SK-N-SH (cell line): ENCODE data around the gene SLPI. TPM values are rescaled to one million over a fixed set of nuclear protein-coding genes. Genes with fewer than 3 reads are reported as not detected.

Source experiments
- CTCF ChIA-PET: fragments of 300-600, 350-600 bp; formaldehyde crosslinking; extraction: SDS; loops from one replicate; lab custom pipeline; 2021; lab: Yijun Ruan, JAX
- POLR2A ChIA-PET: fragments of 350-600 bp; sonication (Branson Sonifier 250); formaldehyde crosslinking; extraction: SDS; loops from one replicate; lab custom pipeline; 2020; ENCODE audit warnings: antibody characterized with exemption, inconsistent platforms; lab: Yijun Ruan, JAX
- DNase-seq: peaks from one replicate; pipeline ENCODE4 v3.0.0; 2012
- H2AFZ ChIP-seq: fragments of 200-600 bp; sonication (generic); 2 replicates; pipeline ENCODE4 v1.8.1; 2016; ENCODE audit warnings: antibody characterized with exemption, mild to moderate bottlenecking, low read depth
- H3F3A ChIP-seq: fragments of 200-600 bp; sonication (generic); replicated peaks from 2 replicates; pipeline ENCODE3; 2016; ENCODE audit warnings: antibody characterized with exemption, mild to moderate bottlenecking; ENCODE audit not compliant: insufficient read depth
- H3K27ac ChIP-seq, 2 experiments: fragments of 200-500 bp in 1 of 2; fragments of 200-600 bp in 1 of 2; sonication (Bioruptor generic) in 1 of 2; sonication (generic), shearing (Covaris generic) in 1 of 2; 2 replicates each; pipeline versions ENCODE4 v1.5.1 to v1.6.1; 2014 to 2016; ENCODE audit warnings: low read depth in 2 of 2, inconsistent platforms in 1 of 2, low read length in 1 of 2, mild to moderate bottlenecking in 1 of 2, mixed read lengths in 1 of 2
- H3K27me3 ChIP-seq: fragments of 200-600 bp; sonication (generic), shearing (Covaris generic); 2 replicates; pipeline ENCODE4 v1.6.1; 2016; ENCODE audit warnings: mixed run types; ENCODE audit not compliant: insufficient read depth
- H3K36me3 ChIP-seq, 2 experiments: fragments of 200-500 bp in 1 of 2; fragments of 200-600 bp in 1 of 2; sonication (Bioruptor generic) in 1 of 2; sonication (generic) in 1 of 2; replicated peaks in 1 of 2; 2 replicates each; pipeline versions ENCODE3 to v1.5.1; 2014 to 2016; ENCODE audit warnings: low read length in 1 of 2, mild to moderate bottlenecking in 1 of 2; ENCODE audit not compliant: insufficient read depth in 2 of 2, control insufficient read depth in 1 of 2
- H3K4me1 ChIP-seq, 2 experiments: fragments of 200-500 bp in 1 of 2; fragments of 200-600 bp in 1 of 2; sonication (Bioruptor generic) in 1 of 2; sonication (generic), shearing (Covaris generic) in 1 of 2; 2 replicates each; pipeline versions ENCODE4 v1.5.1 to v1.6.1; 2014 to 2016; ENCODE audit warnings: low read depth in 1 of 2, low read length in 1 of 2, mixed run types in 1 of 2; ENCODE audit not compliant: insufficient read depth in 2 of 2, control insufficient read depth in 1 of 2
- H3K4me2 ChIP-seq: fragments of 200-600 bp; sonication (generic), shearing (Covaris generic); 2 replicates; pipeline ENCODE4 v1.6.1; 2017; ENCODE audit warnings: mixed run types
- H3K4me3 ChIP-seq, 2 experiments: fragments of 200-500 bp in 1 of 2; fragments of 200-600 bp in 1 of 2; sonication (Bioruptor generic) in 1 of 2; sonication (generic), shearing (Covaris generic) in 1 of 2; 2 replicates each; pipeline versions ENCODE4 v1.5.1 to v1.8.1; 2014 to 2016; ENCODE audit warnings: low read depth in 2 of 2, inconsistent platforms in 1 of 2, low read length in 1 of 2, mild to moderate bottlenecking in 1 of 2, mixed read lengths in 1 of 2, moderate library complexity in 1 of 2
- H3K79me2 ChIP-seq: fragments of 200-600 bp; sonication (generic); 2 replicates; pipeline ENCODE4 v1.8.1; 2017; ENCODE audit warnings: mild to moderate bottlenecking; ENCODE audit not compliant: insufficient read depth
- H3K9ac ChIP-seq: fragments of 200-600 bp; sonication (generic); 2 replicates; pipeline ENCODE4 v1.6.1; 2017; ENCODE audit warnings: mixed run types
- H3K9me2 ChIP-seq: fragments of 200-600 bp; sonication (generic); 2 replicates; pipeline ENCODE4 v1.6.1; 2017; ENCODE audit warnings: mixed run types
- H3K9me3 ChIP-seq: fragments of 200-600 bp; sonication (generic); 2 replicates; pipeline ENCODE4 v1.6.1; 2017; ENCODE audit warnings: mixed run types, mild to moderate bottlenecking, moderate library complexity
- H4K20me1 ChIP-seq: fragments of 200-600 bp; sonication (generic); 2 replicates; pipeline ENCODE4 v1.6.1; 2017; ENCODE audit warnings: mild to moderate bottlenecking, mixed run types; ENCODE audit not compliant: insufficient read depth
- CHD2 ChIP-seq: fragments of 150-350 bp; IDR thresholded peaks from 2 replicates; pipeline ENCODE4 v1.6.1; 2018; ENCODE audit warnings: low read length; ENCODE audit not compliant: partially characterized antibody
- EZH2phosphoT487 ChIP-seq: fragments of 200-600 bp; sonication (generic); IDR thresholded peaks from 2 replicates; pipeline ENCODE4 v1.6.1; 2017; ENCODE audit warnings: low read depth, mixed run types, mild to moderate bottlenecking, antibody characterized with exemption, moderate library complexity, borderline replicate concordance
- FOSL2 ChIP-seq: IDR thresholded peaks from 2 replicates; pipeline ENCODE4 v1.4.0; 2012; ENCODE audit warnings: low read depth, mild to moderate bottlenecking, moderate library complexity, borderline replicate concordance
- NFIC ChIP-seq: IDR thresholded peaks from 2 replicates; pipeline ENCODE4 v1.4.0; 2012; ENCODE audit warnings: borderline replicate concordance
- PBX3 ChIP-seq: IDR thresholded peaks from 2 replicates; pipeline ENCODE4; 2012
- RCOR1 ChIP-seq: fragments of 150-350 bp; IDR thresholded peaks from 2 replicates; pipeline ENCODE4 v1.6.1; 2017; ENCODE audit warnings: antibody characterized with exemption, low read length
- RFX5 ChIP-seq: IDR thresholded peaks from 2 replicates; pipeline ENCODE4 v1.6.1; 2012; ENCODE audit warnings: mild to moderate bottlenecking, improper control_type of control experiment, low read length
- RXRA ChIP-seq: IDR thresholded peaks from 2 replicates; pipeline ENCODE4 v1.4.0; 2012; ENCODE audit warnings: low read depth, mild to moderate bottlenecking, borderline replicate concordance
- TCF12 ChIP-seq: IDR thresholded peaks from 2 replicates; pipeline ENCODE4 v1.4.0; 2012
- TEAD4 ChIP-seq: IDR thresholded peaks from 2 replicates; pipeline ENCODE4 v1.4.0; 2012; ENCODE audit warnings: mild to moderate bottlenecking, borderline replicate concordance; ENCODE audit not compliant: insufficient read depth
- WGBS: methylation state at CpG from one replicate; pipeline ENCODE4 v1.1.6; 2017; ENCODE audit warnings: low lambda C conversion rate; 5-methylcytosine and 5-hydroxymethylcytosine counted together
- polyA plus RNA-seq, 3 experiments: library from polyadenylated mRNA; depleted of rRNA; stranded (reverse); fragments of >200 nt; gene quantifications; 2 replicates each; pipeline ENCODE4 v1.2.3, GENCODE V29; 2012
- TF ChIP-seq, protein P1 (sequence below): IDR thresholded peaks from 2 replicates; pipeline ENCODE4 v1.6.1; 2012; ENCODE audit warnings: mild to moderate bottlenecking, low read depth, low read length, moderate library complexity
- TF ChIP-seq, protein P2 (sequence below): IDR thresholded peaks from 2 replicates; pipeline ENCODE4 v1.4.0; 2012; ENCODE audit warnings: low read depth, borderline replicate concordance

SLPI gene
- polyA plus RNA-seq, 1 of the 3 experiments (the other 2 are of a cell fraction), result not detected

DNA sequence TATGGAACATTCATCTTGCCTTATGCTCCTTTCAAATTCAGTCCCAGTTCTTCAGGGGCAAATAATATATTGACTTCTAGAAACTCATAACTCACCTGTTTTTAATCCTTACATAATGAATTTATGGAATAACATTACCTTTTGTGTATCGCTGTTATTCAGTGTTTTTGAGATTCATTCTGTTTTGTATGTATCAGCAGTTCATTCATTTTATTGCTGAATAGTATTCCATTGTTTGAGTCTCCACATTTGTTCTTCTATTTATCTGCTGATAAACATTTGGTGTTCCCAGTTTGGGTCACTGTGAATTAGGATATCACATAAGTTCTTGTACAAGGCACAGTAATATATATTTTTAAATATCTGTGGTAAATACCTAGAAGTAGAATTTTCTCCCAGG, 28.1 kb downstream of the SLPI start (continued):
- TF ChIP-seq TEAD4 (no peak), RCOR1 (no peak), CHD2 (no peak)
- TF ChIP-seq, protein P1, sequence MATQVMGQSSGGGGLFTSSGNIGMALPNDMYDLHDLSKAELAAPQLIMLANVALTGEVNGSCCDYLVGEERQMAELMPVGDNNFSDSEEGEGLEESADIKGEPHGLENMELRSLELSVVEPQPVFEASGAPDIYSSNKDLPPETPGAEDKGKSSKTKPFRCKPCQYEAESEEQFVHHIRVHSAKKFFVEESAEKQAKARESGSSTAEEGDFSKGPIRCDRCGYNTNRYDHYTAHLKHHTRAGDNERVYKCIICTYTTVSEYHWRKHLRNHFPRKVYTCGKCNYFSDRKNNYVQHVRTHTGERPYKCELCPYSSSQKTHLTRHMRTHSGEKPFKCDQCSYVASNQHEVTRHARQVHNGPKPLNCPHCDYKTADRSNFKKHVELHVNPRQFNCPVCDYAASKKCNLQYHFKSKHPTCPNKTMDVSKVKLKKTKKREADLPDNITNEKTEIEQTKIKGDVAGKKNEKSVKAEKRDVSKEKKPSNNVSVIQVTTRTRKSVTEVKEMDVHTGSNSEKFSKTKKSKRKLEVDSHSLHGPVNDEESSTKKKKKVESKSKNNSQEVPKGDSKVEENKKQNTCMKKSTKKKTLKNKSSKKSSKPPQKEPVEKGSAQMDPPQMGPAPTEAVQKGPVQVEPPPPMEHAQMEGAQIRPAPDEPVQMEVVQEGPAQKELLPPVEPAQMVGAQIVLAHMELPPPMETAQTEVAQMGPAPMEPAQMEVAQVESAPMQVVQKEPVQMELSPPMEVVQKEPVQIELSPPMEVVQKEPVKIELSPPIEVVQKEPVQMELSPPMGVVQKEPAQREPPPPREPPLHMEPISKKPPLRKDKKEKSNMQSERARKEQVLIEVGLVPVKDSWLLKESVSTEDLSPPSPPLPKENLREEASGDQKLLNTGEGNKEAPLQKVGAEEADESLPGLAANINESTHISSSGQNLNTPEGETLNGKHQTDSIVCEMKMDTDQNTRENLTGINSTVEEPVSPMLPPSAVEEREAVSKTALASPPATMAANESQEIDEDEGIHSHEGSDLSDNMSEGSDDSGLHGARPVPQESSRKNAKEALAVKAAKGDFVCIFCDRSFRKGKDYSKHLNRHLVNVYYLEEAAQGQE, result no peak

- DNase-seq, result no peak
- Histone ChIP-seq H3K4me3 (no peak overlapping the region), H3K27me3 (peaks cover 12% of the 10 kb centered on the region; the same call in 1 of the 2 replicates), H3K4me1 (no peaks in the 10 kb centered on the region), H3F3A (no peaks in the 10 kb centered on the region), H3K9ac (no peak overlapping the region), H2AFZ (no peak overlapping the region), H3K27ac (no peak overlapping the region), H3K36me3 (no peaks in the 10 kb centered on the region), H3K79me2 (no peaks in the 10 kb centered on the region), H3K9me3 (no peaks in the 10 kb centered on the region), H4K20me1 (no peaks in the 10 kb centered on the region), H3K9me2 (no peaks in the 10 kb centered on the region), H3K4me2 (no peak overlapping the region)
- CTCF ChIA-PET, result no interaction called here
- no peak for TF ChIP-seq EZH2phosphoT487
- no peak for TF ChIP-seq TCF12
- TF ChIP-seq RXRA, result no peak
- POLR2A ChIA-PET, result no interaction called here
Measured at GRCh38 chr20:45223136-45223535, 31.2 kb downstream of the SLPI start.

- Histone ChIP-seq H3K9me2 (no peaks in the 10 kb centered on the region), H3K4me2 (no peak within 1 kb of the TSS), H3K36me3 (no peaks in the 10 kb centered on the region), H3K4me3 (no peak within 1 kb of the TSS), H4K20me1 (no peaks in the 10 kb centered on the region), H3K27me3 (peaks cover 10% of the 10 kb centered on the region; the same call in 1 of the 2 replicates), H3K27ac (no peak within 1 kb of the TSS), H3K9ac (no peak within 1 kb of the TSS), H3K4me1 (no peaks in the 10 kb centered on the region), H3F3A (no peaks in the 10 kb centered on the region), H3K79me2 (no peaks in the 10 kb centered on the region), H3K9me3 (no peaks in the 10 kb centered on the region), H2AFZ (no peak within 1 kb of the TSS)
- TF ChIP-seq, protein P2, sequence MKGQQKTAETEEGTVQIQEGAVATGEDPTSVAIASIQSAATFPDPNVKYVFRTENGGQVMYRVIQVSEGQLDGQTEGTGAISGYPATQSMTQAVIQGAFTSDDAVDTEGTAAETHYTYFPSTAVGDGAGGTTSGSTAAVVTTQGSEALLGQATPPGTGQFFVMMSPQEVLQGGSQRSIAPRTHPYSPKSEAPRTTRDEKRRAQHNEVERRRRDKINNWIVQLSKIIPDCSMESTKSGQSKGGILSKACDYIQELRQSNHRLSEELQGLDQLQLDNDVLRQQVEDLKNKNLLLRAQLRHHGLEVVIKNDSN, result no peak
- no peak for TF ChIP-seq RFX5
- TF ChIP-seq PBX3, result no peak
- TF ChIP-seq CHD2, result no peak
- TF ChIP-seq FOSL2, result no peak
- no peak for TF ChIP-seq TCF12
- TF ChIP-seq NFIC, result no peak
- TF ChIP-seq RXRA, result no peak
- TF ChIP-seq TEAD4, result no peak
- no peak for TF ChIP-seq RCOR1
- ChIA-PET CTCF (interaction anchor here (0.8 kb wide), 1 partner anchor 39 kb away, joined by 3 read pairs; no protein-coding TSS in a partner anchor), POLR2A (no interaction called here)
- WGBS, result 6% methylated on average over 4 of the region's 4 CpGs
- no peak for DNase-seq
Measured at GRCh38 chr20:45221076-45221475, 33.3 kb downstream of the SLPI start, which contains the start of gene SEMG2. TSS of gene SEMG2 (plus strand) at chr20:45221373. CDS start at chr20:45221390, 17 bp downstream.
